ENCODE measurements around the gene ALG1. TPM values are rescaled to one million over a fixed set of nuclear protein-coding genes. Genes with fewer than 3 reads are reported as not detected.
"Not testable (repeated sequence)": the region's sequence is repeated elsewhere in the genome, so short reads cannot be mapped to it uniquely, and the experiment has no call there.

Gene ALG1
- total and polyA plus RNA-seq, 2 of the 13 experiments (the other 11 are each of a cell fraction or from before 2014, with no cell fraction given), result 43.3 to 75.6 TPM

DNA sequence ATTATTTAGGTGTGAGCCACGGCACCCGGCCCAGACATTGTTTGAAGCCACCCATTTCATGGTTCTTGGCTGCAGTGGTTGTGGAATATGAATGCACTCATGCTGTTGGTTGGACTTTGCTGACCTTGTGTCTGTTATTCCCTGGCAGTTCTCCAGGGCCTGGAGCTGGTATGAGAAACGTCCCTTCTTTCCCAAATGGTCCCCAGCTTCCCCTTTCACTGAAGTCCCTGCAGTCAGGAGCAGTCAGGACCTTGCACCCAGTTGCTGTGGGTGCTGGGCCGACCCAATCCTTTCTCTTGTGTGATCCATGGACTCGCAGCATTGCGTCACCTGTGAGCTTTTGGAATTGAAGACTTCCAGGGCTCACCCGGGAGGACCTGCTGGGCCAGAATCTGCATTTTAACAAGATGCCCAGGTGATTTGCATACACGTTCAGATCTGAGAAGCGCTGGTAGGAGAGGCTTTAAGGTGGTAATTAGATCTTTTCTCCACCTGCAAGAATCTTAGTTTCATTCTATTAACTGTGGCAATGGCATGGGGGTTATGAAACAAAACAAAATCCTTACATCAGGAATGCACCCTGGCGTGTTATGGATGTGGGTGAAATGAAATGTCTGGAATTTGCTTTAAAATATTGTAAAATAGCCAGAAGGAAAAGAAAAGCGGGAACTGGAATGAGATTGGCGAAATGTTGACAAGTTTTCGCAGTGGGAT is 63.3 kb downstream of the ALG1 start (continued):
- peak; percentile 95 for TF ChIP-seq ZNF572 (CRISPR knock-in tag; IDR thresholded peaks at IDR 0.05)
- TF ChIP-seq, protein P1, sequence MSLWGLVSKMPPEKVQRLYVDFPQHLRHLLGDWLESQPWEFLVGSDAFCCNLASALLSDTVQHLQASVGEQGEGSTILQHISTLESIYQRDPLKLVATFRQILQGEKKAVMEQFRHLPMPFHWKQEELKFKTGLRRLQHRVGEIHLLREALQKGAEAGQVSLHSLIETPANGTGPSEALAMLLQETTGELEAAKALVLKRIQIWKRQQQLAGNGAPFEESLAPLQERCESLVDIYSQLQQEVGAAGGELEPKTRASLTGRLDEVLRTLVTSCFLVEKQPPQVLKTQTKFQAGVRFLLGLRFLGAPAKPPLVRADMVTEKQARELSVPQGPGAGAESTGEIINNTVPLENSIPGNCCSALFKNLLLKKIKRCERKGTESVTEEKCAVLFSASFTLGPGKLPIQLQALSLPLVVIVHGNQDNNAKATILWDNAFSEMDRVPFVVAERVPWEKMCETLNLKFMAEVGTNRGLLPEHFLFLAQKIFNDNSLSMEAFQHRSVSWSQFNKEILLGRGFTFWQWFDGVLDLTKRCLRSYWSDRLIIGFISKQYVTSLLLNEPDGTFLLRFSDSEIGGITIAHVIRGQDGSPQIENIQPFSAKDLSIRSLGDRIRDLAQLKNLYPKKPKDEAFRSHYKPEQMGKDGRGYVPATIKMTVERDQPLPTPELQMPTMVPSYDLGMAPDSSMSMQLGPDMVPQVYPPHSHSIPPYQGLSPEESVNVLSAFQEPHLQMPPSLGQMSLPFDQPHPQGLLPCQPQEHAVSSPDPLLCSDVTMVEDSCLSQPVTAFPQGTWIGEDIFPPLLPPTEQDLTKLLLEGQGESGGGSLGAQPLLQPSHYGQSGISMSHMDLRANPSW (CRISPR knock-in tag; IDR thresholded peaks at IDR 0.05; ENCODE audit: borderline replicate concordance), result peak; percentile 80; the same call in 1 of the 2 replicates
- peak; percentile 90 for TF ChIP-seq SMAD3 (CRISPR knock-in tag; IDR thresholded peaks at IDR 0.05)
- peak; percentile 79 for TF ChIP-seq NCOA2 (CRISPR knock-in tag; IDR thresholded peaks at IDR 0.05)
- TF ChIP-seq CBX2 (IDR thresholded peaks at IDR 0.05; ENCODE audit: low read depth, low read length), result not testable (repeated sequence)
- 0 out of 2 replicates have a peak, but pooled peaks have one; percentile 22 for TF ChIP-seq CBX2 (CRISPR knock-in tag; IDR thresholded peaks at IDR 0.05; ENCODE audit: low read depth)
- TF ChIP-seq, protein P2, sequence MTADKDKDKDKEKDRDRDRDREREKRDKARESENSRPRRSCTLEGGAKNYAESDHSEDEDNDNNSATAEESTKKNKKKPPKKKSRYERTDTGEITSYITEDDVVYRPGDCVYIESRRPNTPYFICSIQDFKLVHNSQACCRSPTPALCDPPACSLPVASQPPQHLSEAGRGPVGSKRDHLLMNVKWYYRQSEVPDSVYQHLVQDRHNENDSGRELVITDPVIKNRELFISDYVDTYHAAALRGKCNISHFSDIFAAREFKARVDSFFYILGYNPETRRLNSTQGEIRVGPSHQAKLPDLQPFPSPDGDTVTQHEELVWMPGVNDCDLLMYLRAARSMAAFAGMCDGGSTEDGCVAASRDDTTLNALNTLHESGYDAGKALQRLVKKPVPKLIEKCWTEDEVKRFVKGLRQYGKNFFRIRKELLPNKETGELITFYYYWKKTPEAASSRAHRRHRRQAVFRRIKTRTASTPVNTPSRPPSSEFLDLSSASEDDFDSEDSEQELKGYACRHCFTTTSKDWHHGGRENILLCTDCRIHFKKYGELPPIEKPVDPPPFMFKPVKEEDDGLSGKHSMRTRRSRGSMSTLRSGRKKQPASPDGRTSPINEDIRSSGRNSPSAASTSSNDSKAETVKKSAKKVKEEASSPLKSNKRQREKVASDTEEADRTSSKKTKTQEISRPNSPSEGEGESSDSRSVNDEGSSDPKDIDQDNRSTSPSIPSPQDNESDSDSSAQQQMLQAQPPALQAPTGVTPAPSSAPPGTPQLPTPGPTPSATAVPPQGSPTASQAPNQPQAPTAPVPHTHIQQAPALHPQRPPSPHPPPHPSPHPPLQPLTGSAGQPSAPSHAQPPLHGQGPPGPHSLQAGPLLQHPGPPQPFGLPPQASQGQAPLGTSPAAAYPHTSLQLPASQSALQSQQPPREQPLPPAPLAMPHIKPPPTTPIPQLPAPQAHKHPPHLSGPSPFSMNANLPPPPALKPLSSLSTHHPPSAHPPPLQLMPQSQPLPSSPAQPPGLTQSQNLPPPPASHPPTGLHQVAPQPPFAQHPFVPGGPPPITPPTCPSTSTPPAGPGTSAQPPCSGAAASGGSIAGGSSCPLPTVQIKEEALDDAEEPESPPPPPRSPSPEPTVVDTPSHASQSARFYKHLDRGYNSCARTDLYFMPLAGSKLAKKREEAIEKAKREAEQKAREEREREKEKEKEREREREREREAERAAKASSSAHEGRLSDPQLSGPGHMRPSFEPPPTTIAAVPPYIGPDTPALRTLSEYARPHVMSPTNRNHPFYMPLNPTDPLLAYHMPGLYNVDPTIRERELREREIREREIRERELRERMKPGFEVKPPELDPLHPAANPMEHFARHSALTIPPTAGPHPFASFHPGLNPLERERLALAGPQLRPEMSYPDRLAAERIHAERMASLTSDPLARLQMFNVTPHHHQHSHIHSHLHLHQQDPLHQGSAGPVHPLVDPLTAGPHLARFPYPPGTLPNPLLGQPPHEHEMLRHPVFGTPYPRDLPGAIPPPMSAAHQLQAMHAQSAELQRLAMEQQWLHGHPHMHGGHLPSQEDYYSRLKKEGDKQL (CRISPR knock-in tag; IDR thresholded peaks at IDR 0.05; ENCODE audit: low read depth), result peak; percentile 21; the same call in 1 of the 2 replicates
- TF ChIP-seq, protein P3, sequence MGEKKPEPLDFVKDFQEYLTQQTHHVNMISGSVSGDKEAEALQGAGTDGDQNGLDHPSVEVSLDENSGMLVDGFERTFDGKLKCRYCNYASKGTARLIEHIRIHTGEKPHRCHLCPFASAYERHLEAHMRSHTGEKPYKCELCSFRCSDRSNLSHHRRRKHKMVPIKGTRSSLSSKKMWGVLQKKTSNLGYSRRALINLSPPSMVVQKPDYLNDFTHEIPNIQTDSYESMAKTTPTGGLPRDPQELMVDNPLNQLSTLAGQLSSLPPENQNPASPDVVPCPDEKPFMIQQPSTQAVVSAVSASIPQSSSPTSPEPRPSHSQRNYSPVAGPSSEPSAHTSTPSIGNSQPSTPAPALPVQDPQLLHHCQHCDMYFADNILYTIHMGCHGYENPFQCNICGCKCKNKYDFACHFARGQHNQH (CRISPR knock-in tag; IDR thresholded peaks at IDR 0.05), result peak; percentile 80; the same call in 1 of the 2 replicates
- TF ChIP-seq, protein P4, sequence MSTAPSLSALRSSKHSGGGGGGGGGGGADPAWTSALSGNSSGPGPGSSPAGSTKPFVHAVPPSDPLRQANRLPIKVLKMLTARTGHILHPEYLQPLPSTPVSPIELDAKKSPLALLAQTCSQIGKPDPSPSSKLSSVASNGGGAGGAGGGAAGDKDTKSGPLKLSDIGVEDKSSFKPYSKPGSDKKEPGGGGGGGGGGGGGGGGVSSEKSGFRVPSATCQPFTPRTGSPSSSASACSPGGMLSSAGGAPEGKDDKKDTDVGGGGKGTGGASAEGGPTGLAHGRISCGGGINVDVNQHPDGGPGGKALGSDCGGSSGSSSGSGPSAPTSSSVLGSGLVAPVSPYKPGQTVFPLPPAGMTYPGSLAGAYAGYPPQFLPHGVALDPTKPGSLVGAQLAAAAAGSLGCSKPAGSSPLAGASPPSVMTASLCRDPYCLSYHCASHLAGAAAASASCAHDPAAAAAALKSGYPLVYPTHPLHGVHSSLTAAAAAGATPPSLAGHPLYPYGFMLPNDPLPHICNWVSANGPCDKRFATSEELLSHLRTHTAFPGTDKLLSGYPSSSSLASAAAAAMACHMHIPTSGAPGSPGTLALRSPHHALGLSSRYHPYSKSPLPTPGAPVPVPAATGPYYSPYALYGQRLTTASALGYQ (CRISPR knock-in tag; IDR thresholded peaks at IDR 0.05), result peak; percentile 41; the same call in 1 of the 2 replicates
- TF ChIP-seq, protein P5, sequence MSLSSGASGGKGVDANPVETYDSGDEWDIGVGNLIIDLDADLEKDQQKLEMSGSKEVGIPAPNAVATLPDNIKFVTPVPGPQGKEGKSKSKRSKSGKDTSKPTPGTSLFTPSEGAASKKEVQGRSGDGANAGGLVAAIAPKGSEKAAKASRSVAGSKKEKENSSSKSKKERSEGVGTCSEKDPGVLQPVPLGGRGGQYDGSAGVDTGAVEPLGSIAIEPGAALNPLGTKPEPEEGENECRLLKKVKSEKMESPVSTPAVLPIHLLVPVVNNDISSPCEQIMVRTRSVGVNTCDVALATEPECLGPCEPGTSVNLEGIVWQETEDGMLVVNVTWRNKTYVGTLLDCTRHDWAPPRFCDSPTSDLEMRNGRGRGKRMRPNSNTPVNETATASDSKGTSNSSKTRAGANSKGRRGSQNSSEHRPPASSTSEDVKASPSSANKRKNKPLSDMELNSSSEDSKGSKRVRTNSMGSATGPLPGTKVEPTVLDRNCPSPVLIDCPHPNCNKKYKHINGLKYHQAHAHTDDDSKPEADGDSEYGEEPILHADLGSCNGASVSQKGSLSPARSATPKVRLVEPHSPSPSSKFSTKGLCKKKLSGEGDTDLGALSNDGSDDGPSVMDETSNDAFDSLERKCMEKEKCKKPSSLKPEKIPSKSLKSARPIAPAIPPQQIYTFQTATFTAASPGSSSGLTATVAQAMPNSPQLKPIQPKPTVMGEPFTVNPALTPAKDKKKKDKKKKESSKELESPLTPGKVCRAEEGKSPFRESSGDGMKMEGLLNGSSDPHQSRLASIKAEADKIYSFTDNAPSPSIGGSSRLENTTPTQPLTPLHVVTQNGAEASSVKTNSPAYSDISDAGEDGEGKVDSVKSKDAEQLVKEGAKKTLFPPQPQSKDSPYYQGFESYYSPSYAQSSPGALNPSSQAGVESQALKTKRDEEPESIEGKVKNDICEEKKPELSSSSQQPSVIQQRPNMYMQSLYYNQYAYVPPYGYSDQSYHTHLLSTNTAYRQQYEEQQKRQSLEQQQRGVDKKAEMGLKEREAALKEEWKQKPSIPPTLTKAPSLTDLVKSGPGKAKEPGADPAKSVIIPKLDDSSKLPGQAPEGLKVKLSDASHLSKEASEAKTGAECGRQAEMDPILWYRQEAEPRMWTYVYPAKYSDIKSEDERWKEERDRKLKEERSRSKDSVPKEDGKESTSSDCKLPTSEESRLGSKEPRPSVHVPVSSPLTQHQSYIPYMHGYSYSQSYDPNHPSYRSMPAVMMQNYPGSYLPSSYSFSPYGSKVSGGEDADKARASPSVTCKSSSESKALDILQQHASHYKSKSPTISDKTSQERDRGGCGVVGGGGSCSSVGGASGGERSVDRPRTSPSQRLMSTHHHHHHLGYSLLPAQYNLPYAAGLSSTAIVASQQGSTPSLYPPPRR (CRISPR knock-in tag; IDR thresholded peaks at IDR 0.05; ENCODE audit: borderline replicate concordance), result peak; percentile 70; the same call in 1 of the 2 replicates
- peak; percentile 96; the same call in 1 of the 2 replicates for TF ChIP-seq ZNF292 (CRISPR knock-in tag; IDR thresholded peaks at IDR 0.05; ENCODE audit: borderline replicate concordance, low read depth)
